ENCODE results near the gene ZBTB9.
A peak's percentile ranks its signal among the peaks of the same experiment; 100 is the strongest.

ZBTB9 gene

GRCh38 chr6:33454009-33454946 is at the start of gene ZBTB9:
Gene ZBTB9 (plus strand): TSS chr6:33454576. CDS start chr6:33455101, 525 bp downstream.
- peak; percentile 92 for DNase-seq

- no peak for DNase-seq
These were observed 49.5 kb upstream of the ZBTB9 start for GRCh38 chr6:33404884-33405283.

GRCh38 chr6:33405386-33405940 is 48.9 kb upstream of the ZBTB9 start:
- no peak for DNase-seq

GRCh38 chr6:33406126-33406525 is 48.2 kb upstream of the ZBTB9 start:
- DNase-seq, result no peak

- no peak for DNase-seq
These were observed 47.2 kb upstream of the ZBTB9 start for GRCh38 chr6:33407132-33407718.

GRCh38 chr6:33410050-33410710 is 44.2 kb upstream of the ZBTB9 start:
- DNase-seq, result peak; percentile 98

GRCh38 chr6:33410711-33411631 is 43.4 kb upstream of the ZBTB9 start, which contains the start of gene PHF1:
Gene PHF1 (plus strand): TSS chr6:33411014. CDS start chr6:33412264, 1,250 bp downstream.
- no peak for DNase-seq

- no peak for DNase-seq
These were observed 42.8 kb upstream of the ZBTB9 start for GRCh38 chr6:33411632-33412005.

GRCh38 chr6:33412140-33413009 is 42.0 kb upstream of the ZBTB9 start:
- no peak for DNase-seq

GRCh38 chr6:33413241-33414120 is 40.9 kb upstream of the ZBTB9 start:
- no peak for DNase-seq

- DNase-seq, result no peak
These were observed 39.6 kb upstream of the ZBTB9 start for GRCh38 chr6:33414592-33415271.

GRCh38 chr6:33415831-33416230 is 38.5 kb upstream of the ZBTB9 start:
- DNase-seq, result no peak

- DNase-seq, result no peak
These were observed 37.8 kb upstream of the ZBTB9 start for GRCh38 chr6:33416386-33417127.

GRCh38 chr6:33417128-33417902 is 37.1 kb upstream of the ZBTB9 start:
- DNase-seq, result no peak

- peak; percentile 97 for DNase-seq
These were observed 36.3 kb upstream of the ZBTB9 start, which contains the start of gene CUTA for GRCh38 chr6:33417903-33418689. Gene CUTA (minus strand): TSS chr6:33418107. CDS start chr6:33418000, 107 bp downstream.

- peak; percentile 48 for DNase-seq
These were observed 35.6 kb upstream of the ZBTB9 start for GRCh38 chr6:33418690-33419291.
